ENCODE measurements around the gene AASDHPPT.
A peak's percentile ranks its signal among the peaks of the same experiment; 100 is the strongest.

The AASDHPPT gene

GRCh38 chr11:106077609-106078455 lies at the start of gene AASDHPPT:
AASDHPPT (plus strand) TSS chr11:106077662; CDS start chr11:106077711, 49 bp downstream.
- peak; percentile 36 to 62 for DNase-seq (ENCODE audit: low read depth in 2 of 2)
- no peak for TF ChIP-seq CTCF (IDR thresholded peaks at IDR 0.05; ENCODE audit: low read depth, low read length)
- H3K4me3 ChIP-seq (replicated peaks in 1 of 2; ENCODE audit: low read depth in 2 of 2, low read length in 2 of 2): peak within 1 kb of the TSS; percentile 89 to 92

- no peak overlapping the region for H3K4me3 ChIP-seq (replicated peaks in 1 of 2; ENCODE audit: low read depth in 2 of 2, low read length in 2 of 2)
- DNase-seq (ENCODE audit: low read depth in 2 of 2): no peak
- no peak for TF ChIP-seq CTCF (IDR thresholded peaks at IDR 0.05; ENCODE audit: low read depth, low read length)
These were observed 46.9 kb upstream of the AASDHPPT start for GRCh38 chr11:106030609-106031008.

- TF ChIP-seq CTCF (IDR thresholded peaks at IDR 0.05; ENCODE audit: low read depth, low read length): no peak
- DNase-seq (ENCODE audit: low read depth in 2 of 2): peak in 1 of 2 donors; percentile 66
- H3K4me3 ChIP-seq (replicated peaks in 1 of 2; ENCODE audit: low read depth in 2 of 2, low read length in 2 of 2): no peak overlapping the region
These were observed 46.2 kb upstream of the AASDHPPT start for GRCh38 chr11:106031202-106031810.

GRCh38 chr11:106031936-106032335 lies 45.5 kb upstream of the AASDHPPT start:
- TF ChIP-seq CTCF (IDR thresholded peaks at IDR 0.05; ENCODE audit: low read depth, low read length): no peak
- H3K4me3 ChIP-seq (replicated peaks in 1 of 2; ENCODE audit: low read depth in 2 of 2, low read length in 2 of 2): no peak overlapping the region
- no peak for DNase-seq (ENCODE audit: low read depth in 2 of 2)

GRCh38 chr11:106032861-106033260 lies 44.6 kb upstream of the AASDHPPT start:
- DNase-seq (ENCODE audit: low read depth in 2 of 2): peak in 1 of 2 donors; percentile 24
- no peak for TF ChIP-seq CTCF (IDR thresholded peaks at IDR 0.05; ENCODE audit: low read depth, low read length)
- no peak overlapping the region for H3K4me3 ChIP-seq (replicated peaks in 1 of 2; ENCODE audit: low read depth in 2 of 2, low read length in 2 of 2)

- no peak for DNase-seq (ENCODE audit: low read depth in 2 of 2)
- H3K4me3 ChIP-seq (replicated peaks in 1 of 2; ENCODE audit: low read depth in 2 of 2, low read length in 2 of 2): no peak overlapping the region
- TF ChIP-seq CTCF (IDR thresholded peaks at IDR 0.05; ENCODE audit: low read depth, low read length): no peak
These were observed 33.9 kb upstream of the AASDHPPT start for GRCh38 chr11:106043540-106043939.

Data from cardiac fibroblast (primary cell).